C4-2B (cell line): Measurements from ENCODE around the gene OR51Q1.

Experiments
- CTCF ChIP-seq: fragments of 450-650 bp; conservative IDR thresholded peaks from 2 replicates; pipeline ENCODE4 v1.5.1; 2017; ENCODE audit warnings: mild to moderate bottlenecking
- ZFX ChIP-seq: fragments of 450-650 bp; IDR thresholded peaks from 2 replicates; pipeline ENCODE4 v1.6.1; 2017

- TF ChIP-seq CTCF (no peak), ZFX (no peak)
Observed at GRCh38 chr11:5383576-5383975, 38.3 kb upstream of the OR51Q1 start, which contains the start of gene OR51M1.
